Stimulated activated CD4-positive, alpha-beta T cell treated with anti-CD3 and anti-CD28 coated beads, Interleukin-4, amount 100 ng/mL, for 24 hours (primary cell): ENCODE results near the gene CDX2.

Experiments used
- DNase-seq: peaks from one replicate; pipeline ENCODE4 v3.0.0-alpha.2; 2020

CDX2 gene

GRCh38 chr13:27978301-27978968, 9.3 kb upstream of the CDX2 start:
- no peak for DNase-seq

- DNase-seq: no peak
Observed at GRCh38 chr13:27977476-27978300, 8.6 kb upstream of the CDX2 start.

- no peak for DNase-seq
Observed at GRCh38 chr13:27976362-27977091, 7.4 kb upstream of the CDX2 start.

- no peak for DNase-seq
Observed at GRCh38 chr13:27975564-27976361, 6.6 kb upstream of the CDX2 start.

- DNase-seq: no peak
Observed at GRCh38 chr13:27973961-27974662, 5.0 kb upstream of the CDX2 start.

- no peak for DNase-seq
Observed at GRCh38 chr13:27973291-27973690, 4.2 kb upstream of the CDX2 start.

GRCh38 chr13:27972478-27972820, 3.3 kb upstream of the CDX2 start:
- no peak for DNase-seq

GRCh38 chr13:27971776-27972477, 2.8 kb upstream of the CDX2 start:
- DNase-seq: no peak

GRCh38 chr13:27971236-27971645, 2.1 kb upstream of the CDX2 start:
- no peak for DNase-seq

GRCh38 chr13:27970382-27971235, 1.5 kb upstream of the CDX2 start:
- DNase-seq: no peak

GRCh38 chr13:27969866-27970229, 733 bp upstream of the CDX2 start:
- no peak for DNase-seq

- DNase-seq: no peak
Observed at GRCh38 chr13:27968316-27969081, 616 bp downstream of the CDX2 start.

GRCh38 chr13:27967736-27968315, 1.3 kb downstream of the CDX2 start:
- DNase-seq: no peak

- no peak for DNase-seq
Observed at GRCh38 chr13:27967203-27967735, 1.8 kb downstream of the CDX2 start.

- no peak for DNase-seq
Observed at GRCh38 chr13:27966641-27967202, 2.4 kb downstream of the CDX2 start.

- DNase-seq: no peak
Observed at GRCh38 chr13:27965740-27966640, 3.1 kb downstream of the CDX2 start.

- DNase-seq: no peak
Observed at GRCh38 chr13:27965343-27965739, 3.8 kb downstream of the CDX2 start.
